NCI-H524 treated with DMSO at 0.1 percent for 48 hours (cell line): ENCODE measurements around the gene OR7G2.

Experiments used
- DNase-seq: peaks from one replicate; lab custom pipeline; 2025; lab: John Stamatoyannopoulos, UW

Gene OR7G2

DNA sequence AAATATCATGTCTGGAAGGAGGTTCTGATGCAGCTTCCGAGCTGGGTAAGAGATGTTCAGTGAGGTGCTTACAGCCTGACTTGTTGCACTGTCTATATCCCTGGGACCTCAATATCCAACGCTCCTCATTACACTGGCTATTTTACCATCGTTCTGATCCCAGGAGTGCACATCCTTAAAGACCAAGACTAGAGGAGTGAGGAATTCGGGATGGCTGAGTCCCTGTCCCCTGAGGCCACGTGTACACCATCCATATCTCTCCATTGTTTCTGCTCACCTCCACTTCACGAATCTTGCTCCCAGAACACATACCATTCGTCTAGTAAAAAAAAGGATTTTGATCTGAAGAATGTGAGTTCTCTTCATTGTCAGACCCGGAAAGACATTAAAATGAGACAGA lies at the start of gene OR7G2:
Gene OR7G2, minus strand, starts transcription at position 101 of the 400 bp plus-strand sequence. CDS start 4,232 bp downstream, outside the sequence.
- DNase-seq, result no peak

DNA sequence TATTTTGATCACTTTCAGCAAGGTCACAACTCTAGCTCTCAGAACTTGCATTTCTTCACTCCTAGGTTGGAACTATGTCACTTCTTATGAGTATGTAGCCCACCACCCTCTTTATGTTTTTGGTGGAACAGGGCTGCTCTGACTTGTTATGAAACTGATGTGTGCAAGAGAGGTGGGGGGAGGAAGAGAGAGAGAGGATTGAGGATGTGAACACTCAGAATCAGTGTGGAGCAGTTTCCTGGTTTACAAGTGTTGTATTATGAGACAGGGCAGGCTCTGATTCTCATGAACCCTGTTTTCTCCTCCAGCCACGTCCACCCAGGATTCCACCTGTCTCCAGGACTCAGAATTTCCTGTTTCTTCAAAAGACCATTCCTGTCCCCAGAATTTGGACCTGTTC lies 49.0 kb upstream of the OR7G2 start:
- DNase-seq, result no peak

DNA sequence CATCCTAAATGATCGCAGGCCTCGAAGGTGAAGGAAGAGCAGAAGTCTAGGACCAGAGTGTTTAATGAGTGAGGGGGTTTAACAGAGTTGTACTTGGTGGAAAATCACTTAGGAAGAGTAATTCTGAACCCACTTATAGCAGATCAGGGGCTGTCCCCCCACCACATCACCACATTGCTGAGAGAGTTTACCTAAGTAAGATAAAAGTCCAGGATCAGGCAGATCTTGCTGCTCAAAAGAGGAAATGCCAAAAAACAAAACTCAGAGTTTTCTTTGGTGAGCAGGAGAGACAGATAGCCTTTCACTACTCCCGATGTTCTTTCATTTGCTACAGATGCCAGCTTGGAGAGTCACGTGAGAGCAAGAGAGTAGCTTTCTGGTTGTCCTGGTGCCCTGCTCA lies 48.3 kb upstream of the OR7G2 start:
- DNase-seq, result no peak

DNA sequence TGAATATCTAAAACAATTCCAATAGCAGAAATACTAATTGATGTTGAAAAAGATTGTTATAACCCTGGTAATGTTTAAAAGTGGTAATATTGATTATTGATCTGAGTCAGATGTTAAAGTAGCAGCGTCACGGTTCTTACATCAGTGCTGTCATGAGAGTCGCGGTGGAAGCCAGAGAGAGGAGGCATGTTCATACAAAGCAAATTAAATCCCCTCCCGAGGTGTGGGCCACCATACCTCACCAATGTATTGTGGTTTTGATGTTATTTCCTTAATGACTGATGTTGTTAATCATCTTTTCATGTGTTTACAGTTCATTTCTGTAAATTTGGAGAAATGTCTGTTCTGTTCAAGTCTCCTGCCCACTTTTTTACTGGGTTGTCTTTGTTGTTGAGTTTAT lies 44.1 kb upstream of the OR7G2 start:
- DNase-seq, result no peak

DNA sequence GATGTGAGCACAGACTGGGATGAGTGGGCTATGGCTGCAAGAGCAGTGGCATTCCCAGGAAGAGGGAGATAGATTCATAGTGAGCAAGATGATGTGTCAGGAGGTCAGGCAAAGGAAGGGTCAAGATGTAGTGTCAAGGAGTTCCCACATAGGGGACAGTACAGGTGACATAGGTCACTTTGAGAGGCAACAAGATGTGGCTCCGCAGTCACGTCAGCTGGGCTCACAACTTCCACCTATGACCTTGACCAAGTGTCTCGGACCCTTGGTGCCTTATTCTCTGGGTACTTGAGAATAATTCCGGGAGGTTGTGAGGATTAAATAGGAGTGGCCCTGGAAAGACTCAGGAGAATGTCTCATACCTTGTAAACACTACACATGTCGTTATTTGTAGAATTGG lies 43.4 kb upstream of the OR7G2 start:
- DNase-seq, result no peak

DNA sequence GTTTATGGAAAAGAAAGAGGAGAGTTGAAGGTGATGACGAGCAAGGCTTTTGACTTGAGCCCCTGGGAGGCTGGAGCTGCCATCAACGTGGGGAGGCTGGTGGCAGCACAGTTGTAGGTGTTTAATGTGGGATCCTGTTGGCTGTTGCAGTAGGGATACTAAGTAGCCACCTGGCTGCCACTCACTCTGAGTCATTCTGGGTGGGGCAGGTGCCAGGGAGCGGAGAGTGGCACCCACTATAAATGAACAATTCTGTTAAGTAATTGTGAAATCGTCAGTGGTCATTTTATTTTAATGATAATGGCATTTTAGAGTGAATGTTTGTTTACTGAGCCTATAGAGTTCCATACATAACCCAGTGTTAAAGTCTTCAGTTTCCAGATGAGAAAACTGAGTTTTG lies 42.7 kb upstream of the OR7G2 start:
- DNase-seq, result no peak

DNA sequence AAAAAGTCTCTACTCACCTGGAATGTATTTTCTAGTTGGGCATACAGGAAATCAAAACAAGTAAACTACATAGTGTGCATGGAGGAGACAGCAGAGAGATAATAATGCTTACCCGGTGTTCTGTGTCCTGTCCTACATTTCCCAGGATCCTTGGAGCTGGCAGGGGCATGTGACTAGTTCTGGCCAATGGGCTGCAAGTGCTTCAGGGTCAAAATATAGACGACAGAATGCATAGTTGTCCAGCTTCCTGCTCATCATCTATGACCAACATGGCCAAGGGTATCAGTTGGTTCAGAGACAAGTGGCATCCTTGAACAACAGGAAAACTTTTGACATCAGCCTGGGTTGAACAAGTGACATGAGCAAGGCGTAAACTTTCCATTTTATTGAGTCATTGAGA lies 41.4 kb upstream of the OR7G2 start:
- DNase-seq, result no peak

DNA sequence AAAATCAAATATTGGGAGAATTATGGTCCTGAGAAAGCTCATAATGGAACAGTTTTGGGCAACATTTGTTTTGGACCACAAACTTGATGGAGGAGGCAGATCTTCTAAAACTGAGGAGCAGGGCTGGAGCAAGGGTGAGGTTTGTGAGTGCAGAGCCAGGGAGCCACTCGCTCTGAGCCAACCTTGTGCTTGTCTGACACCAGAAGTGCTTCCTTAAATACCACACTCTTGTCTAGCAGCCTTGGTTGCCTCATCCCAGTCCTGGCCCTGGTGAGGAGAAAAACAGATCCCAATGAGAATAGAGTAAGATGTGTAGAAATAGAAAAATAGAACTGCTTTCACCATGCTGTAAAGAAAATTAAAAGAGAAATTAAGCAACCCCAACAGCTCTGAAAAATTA lies 39.6 kb upstream of the OR7G2 start:
- no peak for DNase-seq

DNA sequence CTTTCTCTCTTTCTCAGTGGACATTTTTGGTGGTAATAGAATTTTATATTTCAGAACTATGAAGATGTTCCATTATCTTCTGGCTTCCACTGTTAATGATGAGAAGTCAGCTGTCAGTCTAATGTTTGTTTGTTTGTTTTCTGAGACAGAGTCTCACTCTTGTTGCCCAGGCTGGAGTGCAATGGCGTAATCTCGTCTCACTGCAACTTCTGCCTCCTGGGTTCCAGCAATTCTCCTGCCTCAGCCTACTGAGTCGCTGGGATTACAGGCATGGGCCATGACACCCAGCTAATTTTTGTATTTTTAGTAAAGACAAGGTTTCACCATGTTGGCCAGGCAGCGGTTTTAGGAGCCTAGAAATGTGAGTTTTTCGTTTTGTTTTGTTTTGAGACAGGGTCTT lies 37.6 kb upstream of the OR7G2 start:
- DNase-seq, result no peak

DNA sequence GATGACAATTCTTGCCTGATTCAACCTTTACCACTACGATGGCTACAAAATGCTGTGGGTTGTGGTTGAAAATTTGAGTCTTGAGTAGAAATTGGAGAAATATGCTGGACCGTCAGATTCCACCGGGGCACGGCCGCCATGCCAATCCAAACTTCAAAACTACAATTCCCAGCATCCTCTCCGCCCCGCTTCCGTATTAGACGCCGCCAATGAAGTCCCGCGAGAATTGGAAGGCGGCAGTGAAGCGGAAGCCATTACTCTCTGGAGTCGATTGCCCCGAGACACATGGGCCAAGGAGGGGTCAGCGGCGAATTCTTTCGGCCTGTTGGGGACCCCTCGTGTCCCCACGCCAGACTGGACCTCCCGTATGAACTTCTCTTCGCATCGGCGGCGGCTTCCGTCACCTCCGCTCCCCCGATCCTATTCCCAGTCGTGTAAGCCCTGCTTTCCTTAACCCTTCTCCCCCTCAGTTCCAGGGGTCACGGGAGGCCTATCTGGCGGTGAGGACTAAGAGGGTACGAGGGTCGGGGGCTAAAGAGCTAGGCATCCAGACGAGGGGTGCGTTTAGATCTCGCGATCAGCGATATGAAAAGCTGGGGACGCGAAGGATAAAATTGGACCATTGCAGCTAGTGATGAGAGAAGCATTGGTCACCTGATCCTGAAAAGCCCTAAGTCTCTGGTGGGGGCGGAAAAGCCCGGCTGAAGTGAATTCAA lies 33.0 kb upstream of the OR7G2 start, which contains the start of gene ZNF317:
Gene ZNF317, plus strand, starts transcription at position 239 of the 716 bp plus-strand sequence. CDS start 15,620 bp downstream, outside the sequence.
- peak; percentile 76 for DNase-seq

DNA sequence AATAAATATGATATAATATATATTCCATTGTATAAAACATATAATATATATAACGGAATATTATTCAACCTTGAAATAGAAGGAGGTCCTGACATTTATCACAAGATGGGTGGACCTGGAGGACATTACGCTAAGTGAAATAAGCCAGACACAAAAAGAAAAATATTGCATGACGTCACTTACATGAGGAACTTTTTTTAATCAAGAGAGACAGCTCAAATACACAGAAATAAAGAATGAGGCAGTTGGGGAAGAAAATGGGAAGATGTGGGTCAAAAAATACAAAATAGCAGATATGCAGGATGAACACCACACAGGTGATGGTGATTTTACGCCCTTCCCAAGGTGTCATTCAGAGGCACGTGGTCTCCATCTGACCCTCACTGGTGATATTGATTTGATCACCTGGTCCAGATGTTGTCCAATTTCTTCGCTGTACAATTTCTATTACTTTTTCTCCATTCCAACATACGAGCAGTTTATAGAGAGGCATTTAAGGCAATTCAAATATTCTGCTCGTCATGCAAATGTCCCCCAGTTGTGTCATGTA lies 32.4 kb upstream of the OR7G2 start:
- DNase-seq, result no peak

DNA sequence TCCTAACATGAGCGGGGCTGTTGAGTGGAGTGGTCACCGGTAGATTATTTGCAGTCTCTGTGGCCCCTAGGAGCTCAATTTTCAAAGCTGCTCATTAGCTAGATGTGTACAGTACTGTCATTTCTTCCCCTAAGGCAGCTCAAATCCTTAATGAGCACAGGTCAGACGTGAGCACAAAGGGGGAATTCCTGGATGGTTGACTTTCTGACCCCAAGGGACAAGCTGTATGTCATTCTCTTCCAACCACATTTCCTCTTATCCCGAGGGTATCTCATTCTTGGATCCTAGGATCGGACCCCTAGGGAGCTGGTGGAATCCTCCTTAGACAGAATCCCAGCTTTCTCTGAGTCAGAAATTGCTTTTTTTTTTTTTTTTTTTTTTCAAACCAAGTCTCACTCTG lies 25.1 kb upstream of the OR7G2 start:
- no peak for DNase-seq

DNA sequence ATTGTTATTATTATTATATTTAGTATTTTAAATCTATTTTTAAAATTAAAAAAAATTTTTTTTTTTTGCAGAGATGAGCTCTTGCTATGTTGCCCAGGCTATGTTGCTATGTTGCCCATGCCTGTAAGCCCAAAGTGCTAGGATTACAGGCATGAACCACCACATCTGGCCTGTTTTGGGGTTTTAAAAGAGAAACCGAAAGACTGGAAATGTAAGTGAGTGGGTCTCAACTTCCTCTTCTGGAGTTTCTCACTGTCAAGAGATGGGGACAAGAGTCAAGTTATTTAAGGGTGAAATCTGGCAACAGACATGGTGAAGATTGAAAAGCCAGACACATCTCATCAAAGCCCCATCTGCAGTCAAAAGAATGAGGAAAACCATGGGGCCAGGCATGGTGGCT lies 23.7 kb upstream of the OR7G2 start:
- DNase-seq, result no peak

DNA sequence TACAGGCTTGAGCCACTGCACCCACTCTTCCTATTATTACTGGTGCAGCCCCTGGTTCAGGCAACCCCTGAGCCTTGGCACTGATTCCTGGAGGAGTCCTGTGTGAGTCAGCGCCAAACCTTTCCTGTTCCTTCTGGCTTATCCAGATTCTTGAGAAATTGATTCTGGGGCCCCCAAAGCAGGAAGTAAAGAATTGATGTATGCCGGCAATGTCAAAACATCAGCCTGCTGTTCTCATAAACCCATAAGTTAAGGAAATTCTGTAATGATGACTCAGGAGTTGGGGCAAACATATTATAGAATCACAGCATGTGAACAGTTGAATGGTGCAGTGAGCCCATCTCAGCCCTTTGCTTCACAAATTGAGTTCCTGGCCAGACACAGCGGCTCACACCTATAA lies 20.9 kb upstream of the OR7G2 start:
- no peak for DNase-seq

DNA sequence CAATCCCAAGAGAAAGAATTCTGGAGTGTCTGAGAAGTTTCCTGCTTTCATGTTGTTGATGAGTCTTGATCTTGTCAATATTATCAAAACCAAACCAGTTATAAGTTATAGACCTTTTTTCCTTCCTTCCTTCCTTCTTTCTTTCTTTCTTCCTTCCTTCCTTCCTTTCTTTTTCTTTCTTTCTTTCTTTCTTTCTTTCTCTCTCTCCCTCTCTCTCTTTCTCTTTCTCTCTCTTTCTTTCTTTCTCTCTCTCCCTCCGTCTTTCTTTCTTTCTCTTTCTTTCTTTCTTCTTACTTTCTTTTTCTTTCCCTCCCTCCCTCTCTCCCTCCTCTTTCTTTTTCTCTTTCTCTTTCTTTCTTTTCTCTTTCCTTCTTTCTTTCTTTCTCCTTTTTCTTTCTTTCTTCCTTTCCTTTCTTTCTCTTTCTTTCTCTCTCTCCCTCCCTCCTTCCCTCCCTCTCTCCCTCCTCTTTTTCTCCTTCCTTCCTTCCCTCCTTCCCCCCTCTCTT lies 19.7 kb upstream of the OR7G2 start, which contains the start of gene OR7G3:
Gene OR7G3, minus strand, starts transcription at position 51 of the 506 bp plus-strand sequence. Its CDS starts 0 bp downstream, at position 51.
- no peak for DNase-seq

DNA sequence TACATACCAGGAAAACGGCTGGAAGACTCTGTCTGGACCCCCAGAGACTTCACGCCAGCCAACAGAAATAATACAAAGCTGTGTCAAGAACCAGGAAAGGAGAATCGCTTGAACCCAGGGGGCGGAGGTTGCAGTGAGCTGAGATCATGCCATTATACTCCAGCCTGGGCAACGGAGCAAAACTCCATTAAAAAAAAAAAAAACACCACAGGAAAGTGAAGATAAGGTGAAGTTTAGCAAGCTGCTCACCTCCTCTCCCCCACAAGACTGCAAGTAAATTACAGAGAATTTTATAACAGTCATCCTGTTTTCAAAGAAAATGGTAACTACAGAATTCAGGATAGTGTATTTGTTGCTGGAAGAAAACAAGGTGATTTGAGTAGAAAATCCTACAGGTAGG lies 9.3 kb upstream of the OR7G2 start:
- no peak for DNase-seq

DNA sequence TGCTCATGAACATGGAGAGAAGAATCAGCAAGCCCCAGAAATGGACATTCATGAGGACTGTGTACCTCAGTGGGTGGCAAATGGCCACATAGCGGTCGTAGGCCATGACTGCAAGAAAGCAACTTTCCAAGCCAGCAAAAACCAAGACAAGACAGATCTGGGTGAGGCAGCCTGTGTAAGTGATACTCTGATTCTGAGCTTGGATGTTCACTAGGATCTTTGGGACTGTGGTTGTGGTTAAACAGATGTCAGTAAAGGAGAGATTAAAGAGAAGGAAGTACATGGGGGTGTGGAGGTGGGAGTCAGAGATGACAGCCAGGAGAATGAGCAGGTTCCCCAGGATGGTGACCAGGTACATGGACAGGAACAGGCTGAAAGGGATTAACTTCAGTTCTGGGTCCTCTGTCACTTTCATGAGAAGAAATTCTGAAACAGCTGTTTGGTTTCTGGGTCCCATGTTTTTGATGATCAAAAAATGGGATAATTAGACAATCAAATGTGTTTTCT lies 8.1 kb upstream of the OR7G2 start, which contains the start of gene OR7G1:
Gene OR7G1, minus strand, starts transcription at position 457 of the 507 bp plus-strand sequence. Its CDS starts 0 bp downstream, at position 457.
- DNase-seq, result no peak

DNA sequence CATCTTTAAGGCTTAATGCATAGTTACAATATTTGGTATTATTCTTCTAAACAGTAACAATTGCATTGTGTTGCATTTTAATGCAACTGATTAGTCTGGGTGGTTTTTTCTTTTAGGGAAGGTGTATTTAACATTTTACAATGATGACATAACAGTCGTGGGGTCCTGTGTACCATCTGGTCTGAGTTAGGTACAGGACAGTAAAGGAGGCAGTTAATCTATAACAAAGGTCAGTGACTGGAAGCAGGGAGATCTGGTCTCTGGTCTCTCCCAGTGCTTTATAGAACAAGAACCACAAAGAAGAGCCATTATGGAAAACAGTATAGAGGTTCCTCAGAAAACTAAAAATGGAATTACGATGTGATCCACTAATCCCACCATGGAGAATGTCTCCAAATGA lies 2.7 kb upstream of the OR7G2 start:
- no peak for DNase-seq

DNA sequence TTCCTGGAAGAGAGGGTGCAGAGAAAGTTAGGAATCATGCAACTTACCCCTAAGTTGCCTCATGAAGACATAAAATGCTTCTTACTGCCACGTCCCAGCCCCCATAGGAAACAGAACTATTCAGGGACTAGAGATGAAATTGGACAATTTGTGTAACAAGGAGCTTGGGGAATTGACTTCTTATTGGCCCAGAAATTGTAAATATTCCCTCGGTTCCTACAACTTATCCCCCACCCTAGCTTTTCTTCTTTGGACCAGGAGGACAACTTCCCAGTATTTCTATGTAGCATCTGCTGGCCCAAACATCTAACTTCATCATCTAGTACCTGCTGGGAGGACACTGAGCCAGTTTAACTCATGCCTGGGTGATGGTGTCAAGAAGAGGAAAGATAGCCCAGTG lies 20.5 kb downstream of the OR7G2 start, which contains the start of gene OR1M1:
Gene OR1M1, plus strand, starts transcription at position 301 of the 400 bp plus-strand sequence. CDS start 6,184 bp downstream, outside the sequence.
- no peak for DNase-seq

DNA sequence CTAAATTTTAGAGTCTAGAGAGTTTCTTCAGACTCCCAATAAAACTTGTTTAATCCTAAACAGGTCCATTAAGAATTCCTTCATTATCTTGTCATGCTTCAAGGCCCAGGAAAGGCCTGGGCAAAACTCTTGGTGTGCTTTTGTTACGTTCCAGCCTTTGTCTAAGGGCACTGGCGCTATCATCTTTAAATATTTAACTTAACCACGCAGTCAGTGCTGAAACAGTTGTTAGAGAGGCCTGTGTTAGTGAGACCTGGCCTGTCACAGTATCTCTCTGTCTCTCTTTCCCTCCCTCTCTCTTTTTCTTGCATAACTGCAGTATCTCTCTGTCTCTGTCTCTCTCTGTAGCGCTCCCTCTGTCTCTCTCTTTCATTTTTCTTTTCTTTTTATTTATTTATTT lies 28.6 kb downstream of the OR7G2 start:
- no peak for DNase-seq

DNA sequence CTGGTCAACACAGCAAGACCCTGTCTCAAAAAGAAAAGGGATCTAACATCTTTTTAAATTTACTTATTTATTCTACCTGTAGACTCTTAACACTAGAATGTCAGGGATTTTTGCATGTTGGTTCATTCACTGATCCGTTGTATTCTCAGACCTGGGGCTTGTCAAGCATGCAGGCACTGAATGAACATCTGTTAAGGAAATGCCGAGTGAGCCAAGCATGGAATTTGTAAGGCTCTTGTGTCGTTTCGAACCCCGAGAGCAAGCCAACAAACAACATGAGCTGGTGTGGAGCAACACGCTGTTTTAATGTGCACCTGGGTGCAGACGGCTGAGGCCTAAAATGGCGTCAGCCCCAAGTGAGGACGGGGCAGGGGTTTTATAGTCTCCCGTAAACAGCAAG lies 30.4 kb downstream of the OR7G2 start:
- DNase-seq, result no peak

DNA sequence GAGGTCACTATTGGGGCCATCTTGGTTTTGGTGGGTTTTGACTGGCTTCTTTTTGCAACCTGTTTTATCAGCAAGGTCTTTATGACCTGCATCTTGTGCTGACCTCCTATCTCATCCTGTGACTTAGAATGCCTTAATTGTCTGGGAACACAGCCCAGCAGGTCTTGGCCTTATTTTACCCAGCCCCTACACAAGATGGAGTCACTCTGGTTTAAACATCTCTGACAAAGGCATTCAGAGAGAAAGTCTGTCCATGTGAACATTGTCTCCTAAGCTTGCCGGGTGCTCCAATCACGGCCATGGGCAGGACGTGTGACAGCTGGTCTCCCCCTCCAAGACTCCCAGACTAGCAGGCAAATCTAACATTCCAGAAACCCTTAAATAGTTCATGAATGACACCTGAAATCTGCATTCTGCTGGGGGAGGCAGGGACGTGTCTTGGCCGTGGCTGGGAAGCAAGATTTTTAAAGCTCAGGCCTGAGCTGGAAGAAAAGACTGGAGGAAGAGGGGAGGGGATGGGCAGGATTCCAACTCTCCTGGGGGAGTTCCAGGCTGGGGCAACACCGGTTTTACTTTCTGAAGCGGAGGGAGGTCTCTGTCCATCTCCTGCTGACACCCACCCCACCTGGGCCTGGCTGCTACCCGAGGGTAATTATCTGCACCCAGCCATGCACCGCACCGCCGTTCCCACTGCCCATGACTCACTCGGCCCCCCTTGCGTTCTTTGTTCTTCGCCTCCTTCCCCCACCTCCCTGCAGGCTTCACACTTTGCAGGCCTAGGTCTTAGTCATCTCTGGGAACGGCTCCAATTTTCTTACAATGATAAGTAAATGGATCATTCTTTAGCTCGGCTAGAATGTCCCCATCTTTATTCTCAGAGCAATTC lies 32.0 kb downstream of the OR7G2 start:
- DNase-seq, result no peak
